ENCODE results near the gene CEACAM5.

CEACAM5 gene

DNA sequence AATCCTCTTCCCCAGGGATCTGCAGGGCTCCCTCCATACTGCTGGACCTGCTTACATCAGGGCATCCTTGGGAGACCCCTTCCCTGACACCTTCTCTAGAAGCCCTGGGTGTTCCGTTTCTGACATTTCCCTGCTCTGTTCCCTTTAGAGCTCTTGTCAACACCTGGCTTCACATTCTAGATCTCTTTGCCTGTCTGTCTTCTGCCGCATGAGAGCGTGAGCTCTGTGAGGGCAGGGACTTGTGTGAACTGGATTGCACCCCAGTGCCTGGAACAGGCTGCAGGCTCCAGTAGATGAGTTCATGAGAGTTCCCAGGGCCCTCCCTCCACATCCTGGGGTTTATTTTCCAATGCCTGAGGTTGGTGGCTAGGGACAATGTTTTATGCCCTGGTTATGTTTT, 21.0 kb upstream of the CEACAM5 start:
- Histone ChIP-seq H3K9me3 (ENCODE audit: low read length) (no peaks in the 10 kb centered on the region), H4K20me1 (ENCODE audit: insufficient read depth, low read length) (no peaks in the 10 kb centered on the region), H3K27me3 (ENCODE audit: insufficient read depth, low read length) (no peaks in the 10 kb centered on the region), H3F3A (ENCODE audit: insufficient read depth, low read length) (no peaks in the 10 kb centered on the region), H3K4me3 (ENCODE audit: low read depth, low read length, poor library complexity, severe bottlenecking) (no peak overlapping the region), H3K9ac (ENCODE audit: low read length) (no peak overlapping the region), H3K79me2 (ENCODE audit: insufficient read depth, low read length) (no peaks in the 10 kb centered on the region), H3K9me2 (ENCODE audit: low read depth, low read length) (no peaks in the 10 kb centered on the region), H3K4me2 (ENCODE audit: low read length) (no peak overlapping the region), H3K36me3 (ENCODE audit: insufficient read depth, low read length) (no peaks in the 10 kb centered on the region), H3K27ac (ENCODE audit: low read depth, low read length, poor library complexity, severe bottlenecking) (no peak overlapping the region), H3K4me1 (ENCODE audit: insufficient read depth, low read length, severe bottlenecking) (no peaks in the 10 kb centered on the region), H2AFZ (ENCODE audit: low read length) (no peak overlapping the region)
- TF ChIP-seq CTCF (IDR thresholded peaks at IDR 0.05; ENCODE audit: low read length) (no peak), EZH2 (IDR thresholded peaks at IDR 0.05; ENCODE audit: borderline replicate concordance, low read length) (no peak)

DNA sequence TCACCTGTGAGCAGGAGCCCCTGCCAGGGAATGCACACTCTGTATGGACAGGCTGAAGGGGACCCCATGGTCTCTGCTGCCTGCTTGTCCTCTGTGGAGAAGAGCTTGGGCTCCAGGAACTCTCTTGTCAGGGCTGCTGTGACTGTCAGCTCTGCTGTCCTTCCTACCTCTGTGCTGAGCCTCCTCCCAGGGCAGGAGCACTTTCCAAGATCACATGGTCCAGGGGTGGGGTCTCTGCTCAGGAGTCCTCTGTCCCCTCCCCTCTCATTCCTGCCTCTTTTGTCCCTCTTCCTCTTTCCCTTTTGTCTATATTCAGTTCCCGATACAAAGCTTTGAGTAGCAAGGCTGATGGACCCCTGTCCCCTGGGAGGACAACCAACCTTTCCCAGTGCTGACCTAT, 20.3 kb upstream of the CEACAM5 start, which contains the start of gene CEACAM7:
CEACAM7 (minus strand) TSS at position 173 of the 400 bp plus-strand sequence; CDS start at position 68, 105 bp downstream.
- H3K36me3 ChIP-seq (ENCODE audit: insufficient read depth, low read length) = no peaks in the 10 kb centered on the region
- no peaks in the 10 kb centered on the region for H3K27me3 ChIP-seq (ENCODE audit: insufficient read depth, low read length)
- H3K9me2 ChIP-seq (ENCODE audit: low read depth, low read length) = no peaks in the 10 kb centered on the region
- no peaks in the 10 kb centered on the region for H3K79me2 ChIP-seq (ENCODE audit: insufficient read depth, low read length)
- no peak within 1 kb of the TSS for H3K4me2 ChIP-seq (ENCODE audit: low read length)
- no peaks in the 10 kb centered on the region for H3K9me3 ChIP-seq (ENCODE audit: low read length)
- no peaks in the 10 kb centered on the region for H3K4me1 ChIP-seq (ENCODE audit: insufficient read depth, low read length, severe bottlenecking)
- no peak within 1 kb of the TSS for H3K4me3 ChIP-seq (ENCODE audit: low read depth, low read length, poor library complexity, severe bottlenecking)
- no peak within 1 kb of the TSS for H2AFZ ChIP-seq (ENCODE audit: low read length)
- no peaks in the 10 kb centered on the region for H4K20me1 ChIP-seq (ENCODE audit: insufficient read depth, low read length)
- no peak within 1 kb of the TSS for H3K9ac ChIP-seq (ENCODE audit: low read length)
- H3F3A ChIP-seq (ENCODE audit: insufficient read depth, low read length) = no peaks in the 10 kb centered on the region
- TF ChIP-seq CTCF (IDR thresholded peaks at IDR 0.05; ENCODE audit: low read length) = no peak
- no peak for TF ChIP-seq EZH2 (IDR thresholded peaks at IDR 0.05; ENCODE audit: borderline replicate concordance, low read length)
- no peak within 1 kb of the TSS for H3K27ac ChIP-seq (ENCODE audit: low read depth, low read length, poor library complexity, severe bottlenecking)

DNA sequence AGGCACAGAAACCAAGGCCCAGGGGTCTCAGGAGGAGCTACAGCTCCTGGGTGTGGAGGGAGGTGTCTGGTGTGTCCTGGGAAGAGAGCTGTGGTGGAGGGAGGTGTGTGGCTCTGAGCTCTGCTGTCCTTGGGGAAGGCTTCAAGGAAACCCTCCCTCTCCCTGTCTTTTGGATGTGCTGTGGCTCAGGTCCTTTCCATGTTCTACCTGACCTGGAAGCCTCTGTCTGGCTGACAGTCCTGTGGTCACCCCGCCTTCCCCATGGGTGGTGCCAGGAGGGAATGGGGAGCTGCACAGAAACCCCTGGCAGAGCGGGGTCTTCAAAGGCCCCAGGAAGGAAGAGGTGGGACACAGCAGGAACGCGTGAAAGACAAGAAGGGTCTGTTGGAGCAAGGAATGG, 19.7 kb upstream of the CEACAM5 start:
- no peaks in the 10 kb centered on the region for H3K9me2 ChIP-seq (ENCODE audit: low read depth, low read length)
- no peak overlapping the region for H3K4me2 ChIP-seq (ENCODE audit: low read length)
- no peak overlapping the region for H3K4me3 ChIP-seq (ENCODE audit: low read depth, low read length, poor library complexity, severe bottlenecking)
- no peaks in the 10 kb centered on the region for H3K4me1 ChIP-seq (ENCODE audit: insufficient read depth, low read length, severe bottlenecking)
- no peak overlapping the region for H2AFZ ChIP-seq (ENCODE audit: low read length)
- no peaks in the 10 kb centered on the region for H3F3A ChIP-seq (ENCODE audit: insufficient read depth, low read length)
- H3K36me3 ChIP-seq (ENCODE audit: insufficient read depth, low read length) = no peaks in the 10 kb centered on the region
- no peaks in the 10 kb centered on the region for H4K20me1 ChIP-seq (ENCODE audit: insufficient read depth, low read length)
- H3K79me2 ChIP-seq (ENCODE audit: insufficient read depth, low read length) = no peaks in the 10 kb centered on the region
- H3K27me3 ChIP-seq (ENCODE audit: insufficient read depth, low read length) = no peaks in the 10 kb centered on the region
- no peaks in the 10 kb centered on the region for H3K9me3 ChIP-seq (ENCODE audit: low read length)
- no peak overlapping the region for H3K9ac ChIP-seq (ENCODE audit: low read length)
- H3K27ac ChIP-seq (ENCODE audit: low read depth, low read length, poor library complexity, severe bottlenecking) = no peak overlapping the region
- TF ChIP-seq CTCF (IDR thresholded peaks at IDR 0.05; ENCODE audit: low read length) (no peak), EZH2 (IDR thresholded peaks at IDR 0.05; ENCODE audit: borderline replicate concordance, low read length) (no peak)
